ENCODE results near the gene NUMB.
A peak's percentile ranks its signal among the peaks of the same experiment; 100 is the strongest.

Gene NUMB

DNA sequence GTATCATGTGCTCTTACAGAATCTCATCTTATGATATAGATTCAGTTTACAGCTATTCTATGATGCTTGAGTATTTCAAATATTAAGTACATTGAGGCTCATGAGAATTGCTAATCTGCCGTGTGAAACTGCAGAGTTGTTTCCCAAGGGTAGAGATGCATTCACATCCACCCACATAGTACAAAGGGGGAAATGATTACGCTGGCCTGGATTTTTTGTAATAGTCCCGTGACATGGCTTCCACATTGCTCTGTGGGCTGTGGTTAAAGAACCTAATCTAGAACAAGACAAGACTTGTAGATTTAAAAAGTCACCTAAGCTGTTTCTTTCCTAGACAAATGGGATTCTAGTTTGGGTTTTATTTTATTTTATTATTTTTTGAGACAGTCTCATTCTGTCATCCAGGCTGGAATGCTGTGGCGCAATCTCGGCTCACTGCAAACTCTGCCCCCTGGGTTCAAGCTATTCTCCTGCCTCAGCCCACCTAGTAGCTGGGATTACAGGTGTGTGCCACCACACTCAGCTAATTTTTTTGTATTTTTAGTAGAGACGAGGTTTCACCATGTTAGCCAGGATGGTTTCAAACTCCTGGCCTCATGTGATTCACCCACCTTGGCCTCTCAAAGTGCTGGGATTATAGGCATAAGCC, 19.4 kb upstream of the NUMB start:
- Histone ChIP-seq H3K4me3 (ENCODE audit: low read depth, low read length) (no peak overlapping the region), H3K79me2 (ENCODE audit: control insufficient read depth, insufficient read depth, low read length, unreplicated experiment) (no peaks in the 10 kb centered on the region), H3K27me3 (ENCODE audit: insufficient read depth, low read length) (no peaks in the 10 kb centered on the region), H3K27ac (ENCODE audit: low read depth, low read length) (peak overlapping the region; percentile 54), H3K4me1 (ENCODE audit: control insufficient read depth, insufficient read depth, low read length, unreplicated experiment) (peaks cover 11% of the 10 kb centered on the region), H2AFZ (ENCODE audit: low read length, unreplicated experiment) (peak overlapping the region; percentile 67), H3K36me3 (ENCODE audit: insufficient read depth, low read length) (no peaks in the 10 kb centered on the region)

GRCh38 chr14:73476451-73476931, 18.1 kb upstream of the NUMB start:
- H2AFZ ChIP-seq (ENCODE audit: low read length, unreplicated experiment) = no peak overlapping the region
- H3K79me2 ChIP-seq (ENCODE audit: control insufficient read depth, insufficient read depth, low read length, unreplicated experiment) = no peaks in the 10 kb centered on the region
- H3K4me1 ChIP-seq (ENCODE audit: control insufficient read depth, insufficient read depth, low read length, unreplicated experiment) = peaks cover 11% of the 10 kb centered on the region
- no peak overlapping the region for H3K4me3 ChIP-seq (ENCODE audit: low read depth, low read length)
- H3K27ac ChIP-seq (ENCODE audit: low read depth, low read length) = no peak overlapping the region
- H3K36me3 ChIP-seq (ENCODE audit: insufficient read depth, low read length) = no peaks in the 10 kb centered on the region
- H3K27me3 ChIP-seq (ENCODE audit: insufficient read depth, low read length) = no peaks in the 10 kb centered on the region

DNA sequence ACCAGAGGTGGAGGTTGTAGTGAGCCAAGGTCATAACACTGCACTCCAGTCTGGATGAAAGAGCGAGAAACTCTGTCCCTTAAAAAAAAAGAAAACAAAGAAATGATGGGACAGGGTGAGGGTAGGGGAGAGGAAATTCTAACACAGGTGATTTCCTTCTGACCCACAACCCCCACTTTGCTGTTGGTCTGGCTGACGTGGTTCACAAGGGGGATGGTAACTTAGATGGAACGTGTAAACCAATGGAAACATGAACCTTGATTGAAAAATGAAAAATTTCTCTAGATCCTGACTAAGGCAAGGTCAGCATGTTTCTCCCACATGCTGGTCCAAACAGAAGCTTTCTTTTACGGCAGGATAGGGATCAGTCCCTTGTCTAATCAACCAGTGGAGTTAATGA, 16.6 kb upstream of the NUMB start:
- H3K79me2 ChIP-seq (ENCODE audit: control insufficient read depth, insufficient read depth, low read length, unreplicated experiment) = no peaks in the 10 kb centered on the region
- H3K4me3 ChIP-seq (ENCODE audit: low read depth, low read length) = no peak overlapping the region
- H3K36me3 ChIP-seq (ENCODE audit: insufficient read depth, low read length) = no peaks in the 10 kb centered on the region
- no peak overlapping the region for H3K27ac ChIP-seq (ENCODE audit: low read depth, low read length)
- peaks cover 11% of the 10 kb centered on the region for H3K4me1 ChIP-seq (ENCODE audit: control insufficient read depth, insufficient read depth, low read length, unreplicated experiment)
- no peaks in the 10 kb centered on the region for H3K27me3 ChIP-seq (ENCODE audit: insufficient read depth, low read length)
- H2AFZ ChIP-seq (ENCODE audit: low read length, unreplicated experiment) = no peak overlapping the region

DNA sequence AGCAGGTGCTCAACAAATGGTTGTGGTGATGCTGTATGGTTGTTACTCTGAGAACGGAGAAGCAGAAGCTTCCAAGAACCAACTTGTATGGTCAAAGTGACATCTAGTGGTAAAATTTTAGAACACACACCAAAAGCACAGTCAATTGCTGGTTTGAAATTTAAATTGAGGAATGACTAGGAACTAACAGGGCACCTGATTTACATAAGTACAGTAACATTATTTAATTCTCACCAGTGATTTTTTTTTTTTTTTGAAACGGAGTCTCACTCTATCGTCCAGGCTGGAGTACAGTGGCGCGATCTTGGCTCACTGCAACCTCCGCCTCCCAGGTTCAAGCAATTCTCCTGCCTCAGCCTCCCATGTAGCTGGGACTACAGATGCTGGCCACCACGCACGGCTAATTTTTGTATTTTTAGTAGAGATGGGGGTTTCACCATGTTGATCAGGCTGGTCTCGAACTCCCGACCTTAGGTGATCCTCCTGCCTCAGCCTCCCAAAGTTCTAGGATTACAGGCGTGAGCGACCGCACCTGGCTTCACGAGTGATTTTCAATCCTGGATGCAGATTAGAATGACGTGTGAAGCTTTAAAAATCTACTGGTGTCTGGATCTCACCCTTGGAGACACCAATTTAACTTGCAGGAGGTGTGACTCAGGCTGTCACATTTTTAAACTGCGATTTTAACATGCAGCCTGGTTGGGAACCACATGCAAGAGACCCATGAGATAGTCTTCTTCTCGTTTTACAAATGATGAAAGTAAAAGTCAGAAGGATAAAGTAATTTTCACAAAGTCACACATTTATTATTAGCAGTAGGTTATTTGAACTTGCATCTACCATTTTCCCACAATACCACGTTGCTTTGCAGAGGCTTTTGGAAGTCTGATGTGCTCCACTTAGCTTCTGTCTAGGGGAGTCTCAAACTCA, 14.1 kb upstream of the NUMB start:
- Histone ChIP-seq H3K36me3 (ENCODE audit: insufficient read depth, low read length) (no peaks in the 10 kb centered on the region), H3K27me3 (ENCODE audit: insufficient read depth, low read length) (no peaks in the 10 kb centered on the region), H2AFZ (ENCODE audit: low read length, unreplicated experiment) (no peak overlapping the region), H3K27ac (ENCODE audit: low read depth, low read length) (no peak overlapping the region), H3K4me3 (ENCODE audit: low read depth, low read length) (no peak overlapping the region), H3K79me2 (ENCODE audit: control insufficient read depth, insufficient read depth, low read length, unreplicated experiment) (no peaks in the 10 kb centered on the region), H3K4me1 (ENCODE audit: control insufficient read depth, insufficient read depth, low read length, unreplicated experiment) (peaks cover 16% of the 10 kb centered on the region)

- H3K27ac ChIP-seq (ENCODE audit: low read depth, low read length) = no peak overlapping the region
- H2AFZ ChIP-seq (ENCODE audit: low read length, unreplicated experiment) = no peak overlapping the region
- no peak overlapping the region for H3K4me3 ChIP-seq (ENCODE audit: low read depth, low read length)
- no peaks in the 10 kb centered on the region for H3K79me2 ChIP-seq (ENCODE audit: control insufficient read depth, insufficient read depth, low read length, unreplicated experiment)
- no peaks in the 10 kb centered on the region for H3K27me3 ChIP-seq (ENCODE audit: insufficient read depth, low read length)
- peaks cover 20% of the 10 kb centered on the region for H3K4me1 ChIP-seq (ENCODE audit: control insufficient read depth, insufficient read depth, low read length, unreplicated experiment)
- H3K36me3 ChIP-seq (ENCODE audit: insufficient read depth, low read length) = no peaks in the 10 kb centered on the region
Observed at GRCh38 chr14:73471582-73472184, 13.3 kb upstream of the NUMB start.

GRCh38 chr14:73468828-73469375, 10.6 kb upstream of the NUMB start:
- Histone ChIP-seq H3K4me1 (ENCODE audit: control insufficient read depth, insufficient read depth, low read length, unreplicated experiment) (peaks cover 43% of the 10 kb centered on the region), H3K4me3 (ENCODE audit: low read depth, low read length) (no peak overlapping the region), H3K27ac (ENCODE audit: low read depth, low read length) (no peak overlapping the region)

DNA sequence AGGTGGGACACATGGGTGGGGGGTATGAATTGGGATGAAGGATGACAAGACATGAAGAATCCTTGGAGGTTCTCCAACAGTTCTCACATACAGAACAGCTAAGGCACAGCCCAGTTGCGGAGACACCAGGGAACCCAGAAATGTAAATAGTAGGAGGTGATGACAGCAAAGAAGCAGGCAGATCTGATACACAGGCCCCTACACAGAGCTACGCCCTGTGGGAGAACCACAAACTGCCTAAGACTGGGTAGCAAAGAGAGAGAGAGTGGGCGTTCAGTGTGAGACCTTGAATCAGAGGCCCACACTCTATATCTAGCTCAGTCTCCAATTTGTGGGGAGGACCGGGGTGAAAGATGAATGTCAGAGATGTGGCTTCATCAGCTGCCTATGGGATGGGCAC, 9.5 kb upstream of the NUMB start:
- H3K4me3 ChIP-seq (ENCODE audit: low read depth, low read length) = no peak overlapping the region
- peak overlapping the region; percentile 57 for H3K27ac ChIP-seq (ENCODE audit: low read depth, low read length)
- no peaks in the 10 kb centered on the region for H3K36me3 ChIP-seq (ENCODE audit: insufficient read depth, low read length)
- peak overlapping the region; percentile 33 for H2AFZ ChIP-seq (ENCODE audit: low read length, unreplicated experiment)
- no peaks in the 10 kb centered on the region for H3K79me2 ChIP-seq (ENCODE audit: control insufficient read depth, insufficient read depth, low read length, unreplicated experiment)
- H3K27me3 ChIP-seq (ENCODE audit: insufficient read depth, low read length) = no peaks in the 10 kb centered on the region
- peaks cover 47% of the 10 kb centered on the region for H3K4me1 ChIP-seq (ENCODE audit: control insufficient read depth, insufficient read depth, low read length, unreplicated experiment)

More at GRCh38 chr14:73468828-73469375, 10.6 kb upstream of the NUMB start:
- Histone ChIP-seq H3K79me2 (ENCODE audit: control insufficient read depth, insufficient read depth, low read length, unreplicated experiment) (no peaks in the 10 kb centered on the region), H2AFZ (ENCODE audit: low read length, unreplicated experiment) (no peak overlapping the region), H3K36me3 (ENCODE audit: insufficient read depth, low read length) (no peaks in the 10 kb centered on the region), H3K27me3 (ENCODE audit: insufficient read depth, low read length) (no peaks in the 10 kb centered on the region)

GRCh38 chr14:73467377-73467776, 9.0 kb upstream of the NUMB start:
- Histone ChIP-seq H3K27me3 (ENCODE audit: insufficient read depth, low read length) (no peaks in the 10 kb centered on the region), H2AFZ (ENCODE audit: low read length, unreplicated experiment) (no peak overlapping the region)

DNA sequence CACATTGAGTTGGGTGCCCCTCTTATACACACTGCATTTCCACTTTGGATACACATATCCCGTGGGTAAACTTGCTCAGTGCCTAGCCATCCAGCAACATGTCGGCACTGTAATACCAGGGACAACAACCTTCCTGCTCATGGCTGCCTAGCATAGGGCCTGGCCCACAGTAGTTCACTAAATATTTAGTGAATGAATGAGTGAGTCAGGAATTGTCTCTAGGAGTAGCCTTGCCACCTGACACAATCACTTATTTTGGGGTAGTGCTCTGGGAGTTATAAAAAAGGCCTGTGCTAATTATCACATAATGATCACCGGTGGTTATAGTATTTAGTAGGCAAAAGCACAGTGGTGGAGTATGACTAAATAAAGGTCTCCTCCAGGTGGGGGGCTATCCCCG, 8.5 kb upstream of the NUMB start:
- Histone ChIP-seq H3K27me3 (ENCODE audit: insufficient read depth, low read length) (no peaks in the 10 kb centered on the region), H2AFZ (ENCODE audit: low read length, unreplicated experiment) (no peak overlapping the region), H3K36me3 (ENCODE audit: insufficient read depth, low read length) (no peaks in the 10 kb centered on the region), H3K4me1 (ENCODE audit: control insufficient read depth, insufficient read depth, low read length, unreplicated experiment) (peaks cover 57% of the 10 kb centered on the region), H3K79me2 (ENCODE audit: control insufficient read depth, insufficient read depth, low read length, unreplicated experiment) (peaks cover 7% of the 10 kb centered on the region), H3K27ac (ENCODE audit: low read depth, low read length) (peak overlapping the region; percentile 57), H3K4me3 (ENCODE audit: low read depth, low read length) (no peak overlapping the region)

More at GRCh38 chr14:73467377-73467776, 9.0 kb upstream of the NUMB start:
- Histone ChIP-seq H3K4me3 (ENCODE audit: low read depth, low read length) (no peak overlapping the region), H3K79me2 (ENCODE audit: control insufficient read depth, insufficient read depth, low read length, unreplicated experiment) (peaks cover 1% of the 10 kb centered on the region), H3K36me3 (ENCODE audit: insufficient read depth, low read length) (no peaks in the 10 kb centered on the region), H3K27ac (ENCODE audit: low read depth, low read length) (peak overlapping the region; percentile 57), H3K4me1 (ENCODE audit: control insufficient read depth, insufficient read depth, low read length, unreplicated experiment) (peaks cover 52% of the 10 kb centered on the region)

DNA sequence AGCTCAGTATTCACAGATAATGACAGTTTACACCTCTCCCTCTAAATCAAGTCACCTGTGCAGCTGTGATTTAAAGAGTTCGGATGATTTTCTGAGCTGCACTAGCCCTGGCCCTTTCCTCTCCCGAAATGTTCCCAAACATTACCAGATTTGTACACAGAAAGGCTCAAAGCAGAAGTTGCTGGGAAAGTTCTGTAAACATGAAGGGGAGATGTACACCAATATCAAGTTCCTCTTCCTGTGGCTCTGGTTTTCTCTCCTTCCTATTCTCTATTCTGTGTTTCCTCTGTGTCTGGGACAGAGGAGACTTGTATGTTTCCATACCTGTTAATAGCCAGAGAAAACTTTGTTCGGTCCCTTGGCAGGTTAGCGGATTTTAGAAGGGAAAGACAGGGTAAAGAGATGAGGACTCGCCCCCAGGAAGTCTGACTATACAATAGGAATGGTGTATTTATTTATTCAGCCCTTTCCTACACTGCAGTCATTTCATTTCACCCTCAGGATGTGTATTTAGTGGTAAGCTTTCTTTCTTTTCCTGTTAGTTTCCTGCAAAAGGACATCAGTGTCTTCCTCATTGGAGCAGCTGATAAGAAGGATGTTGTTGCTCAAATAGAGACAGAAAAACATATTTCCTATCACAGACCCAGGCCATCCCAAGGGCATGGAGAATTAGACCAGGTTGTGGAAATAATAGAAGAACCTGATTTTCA, 7.6 kb upstream of the NUMB start:
- Histone ChIP-seq H3K4me3 (ENCODE audit: low read depth, low read length) (no peak overlapping the region), H2AFZ (ENCODE audit: low read length, unreplicated experiment) (peak overlapping the region; percentile 46), H3K4me1 (ENCODE audit: control insufficient read depth, insufficient read depth, low read length, unreplicated experiment) (peaks cover 66% of the 10 kb centered on the region), H3K27ac (ENCODE audit: low read depth, low read length) (peak overlapping the region; percentile 57), H3K36me3 (ENCODE audit: insufficient read depth, low read length) (no peaks in the 10 kb centered on the region), H3K79me2 (ENCODE audit: control insufficient read depth, insufficient read depth, low read length, unreplicated experiment) (peaks cover 7% of the 10 kb centered on the region), H3K27me3 (ENCODE audit: insufficient read depth, low read length) (no peaks in the 10 kb centered on the region)
